Stromal cell of bone marrow (primary cell): ENCODE results near the gene ANKRD13B.

ENCODE experiments used
- DNase-seq: peaks from one replicate; pipeline ENCODE4 v3.0.0-alpha.2; 2012; ENCODE audit warnings: low read depth

Gene ANKRD13B

DNA sequence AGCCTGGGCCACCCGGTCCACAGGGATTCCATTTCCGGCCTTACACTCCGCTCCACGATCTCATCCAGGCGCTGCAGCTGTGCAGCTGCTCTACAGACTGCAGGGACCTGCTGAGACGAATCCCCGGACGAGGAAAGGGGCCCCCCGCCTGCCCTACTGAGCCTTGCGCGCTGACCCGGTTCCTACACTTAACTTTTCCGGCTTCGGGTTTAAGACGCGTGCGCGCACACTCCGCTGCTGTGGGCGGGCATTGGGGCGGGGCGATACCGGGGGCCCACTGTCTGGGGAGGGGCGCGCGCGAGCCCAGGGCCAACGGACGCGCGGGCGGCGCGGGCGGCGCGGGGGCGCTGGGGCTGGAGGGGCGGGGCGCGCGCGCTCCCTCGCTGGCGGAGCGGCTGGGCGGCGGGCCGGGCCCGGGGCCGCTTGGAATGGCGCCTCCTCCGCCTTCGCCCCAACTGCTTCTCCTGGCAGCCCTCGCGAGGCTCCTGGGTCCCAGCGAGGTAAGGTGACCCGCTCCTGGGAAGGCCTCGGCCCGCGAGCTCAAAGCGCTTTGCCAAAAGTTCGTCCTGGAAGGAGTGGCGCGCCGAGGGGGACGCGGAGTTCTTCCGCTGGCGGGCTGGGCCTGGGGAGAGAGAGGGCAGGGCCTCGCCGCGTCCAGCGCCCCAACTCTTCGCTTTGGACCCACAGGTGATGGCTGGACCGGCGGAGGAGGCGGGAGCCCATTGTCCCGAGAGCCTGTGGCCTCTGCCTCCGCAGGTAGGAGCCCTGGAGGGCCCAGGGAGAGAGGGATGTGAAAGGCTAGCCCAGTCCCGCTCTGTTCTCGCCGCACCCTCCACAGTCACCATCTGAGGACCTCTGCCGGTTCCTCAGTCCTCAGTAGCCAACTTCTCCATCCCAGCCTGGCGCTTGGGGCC is 24.3 kb upstream of the ANKRD13B start, which contains the start of gene TP53I13:
Gene TP53I13, plus strand, starts transcription at position 371 of the 914 bp plus-strand sequence. Its CDS starts 58 bp downstream, at position 429.
- no peak for DNase-seq

DNA sequence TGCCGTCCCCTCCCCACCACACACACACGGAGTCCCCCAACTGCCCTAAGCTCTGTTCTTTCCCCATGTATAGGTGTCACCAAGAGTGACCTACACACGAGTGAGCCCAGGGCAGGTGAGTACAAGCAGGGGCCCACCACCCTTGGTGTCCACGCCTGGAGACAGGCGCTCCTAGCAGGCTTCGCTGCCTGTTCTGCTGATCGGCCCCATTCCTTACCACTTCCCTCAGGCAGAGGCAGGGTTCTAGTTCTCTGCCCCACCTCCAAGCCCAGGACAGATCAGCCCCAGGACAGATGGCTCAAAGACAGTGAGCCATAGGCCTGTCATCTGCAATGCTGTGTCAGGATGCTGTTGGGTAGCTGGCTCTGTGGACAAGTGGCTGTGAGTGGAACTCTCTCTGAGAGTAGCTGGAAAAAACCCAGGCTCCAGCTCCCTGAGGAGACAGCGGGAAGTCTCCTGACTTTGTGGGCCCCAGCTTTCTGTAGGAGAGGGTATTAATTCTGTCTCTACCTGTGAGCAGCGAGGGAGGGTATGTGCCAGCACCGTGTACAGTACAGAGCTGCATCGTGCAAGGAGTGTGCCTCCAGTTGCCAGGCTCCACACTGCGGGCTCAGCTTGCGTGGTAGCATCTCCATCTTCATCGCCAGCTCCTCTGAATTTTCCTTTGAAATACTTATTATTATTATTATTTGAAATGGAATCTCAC is 23.5 kb upstream of the ANKRD13B start:
- no peak for DNase-seq

DNA sequence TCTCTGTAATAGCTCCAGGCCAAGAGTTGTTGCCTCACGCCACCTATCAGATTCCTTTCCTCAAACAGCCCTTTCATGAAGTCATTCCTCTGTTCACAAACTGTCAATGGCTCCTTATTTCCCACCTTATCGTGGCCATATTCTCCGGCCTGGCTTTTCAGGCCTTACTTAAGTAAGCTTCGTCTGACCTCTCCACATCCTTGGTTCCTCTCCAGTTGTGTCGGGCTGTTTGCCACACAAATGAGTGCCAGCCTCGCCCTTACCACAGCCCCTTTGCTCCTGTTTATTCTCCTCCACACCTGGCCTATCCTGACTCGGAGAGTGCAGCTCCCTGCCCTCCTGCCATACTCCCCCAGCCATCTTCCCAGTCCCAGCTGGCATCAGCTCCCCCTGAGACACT is 22.4 kb upstream of the ANKRD13B start:
- DNase-seq, result no peak

DNA sequence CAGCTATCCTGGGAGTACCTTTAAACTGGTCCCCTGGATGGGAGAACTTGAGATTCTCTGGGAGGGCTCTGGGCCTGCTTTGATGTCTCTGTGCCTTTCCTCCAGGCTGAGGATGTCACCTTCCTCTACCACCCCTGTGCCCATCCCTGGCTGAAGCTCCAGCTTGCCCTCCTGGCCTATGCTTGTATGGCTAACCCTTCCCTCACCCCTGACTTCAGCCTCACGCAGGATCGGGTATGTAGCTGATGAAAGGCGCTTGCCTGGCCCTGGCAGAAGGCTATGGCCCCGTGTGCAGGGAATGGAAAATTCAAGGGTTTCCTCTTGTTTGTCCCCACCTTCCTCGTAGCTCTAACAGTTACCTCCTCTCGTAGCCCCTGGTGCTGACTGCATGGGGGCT is 21.4 kb upstream of the ANKRD13B start:
- DNase-seq, result no peak

DNA sequence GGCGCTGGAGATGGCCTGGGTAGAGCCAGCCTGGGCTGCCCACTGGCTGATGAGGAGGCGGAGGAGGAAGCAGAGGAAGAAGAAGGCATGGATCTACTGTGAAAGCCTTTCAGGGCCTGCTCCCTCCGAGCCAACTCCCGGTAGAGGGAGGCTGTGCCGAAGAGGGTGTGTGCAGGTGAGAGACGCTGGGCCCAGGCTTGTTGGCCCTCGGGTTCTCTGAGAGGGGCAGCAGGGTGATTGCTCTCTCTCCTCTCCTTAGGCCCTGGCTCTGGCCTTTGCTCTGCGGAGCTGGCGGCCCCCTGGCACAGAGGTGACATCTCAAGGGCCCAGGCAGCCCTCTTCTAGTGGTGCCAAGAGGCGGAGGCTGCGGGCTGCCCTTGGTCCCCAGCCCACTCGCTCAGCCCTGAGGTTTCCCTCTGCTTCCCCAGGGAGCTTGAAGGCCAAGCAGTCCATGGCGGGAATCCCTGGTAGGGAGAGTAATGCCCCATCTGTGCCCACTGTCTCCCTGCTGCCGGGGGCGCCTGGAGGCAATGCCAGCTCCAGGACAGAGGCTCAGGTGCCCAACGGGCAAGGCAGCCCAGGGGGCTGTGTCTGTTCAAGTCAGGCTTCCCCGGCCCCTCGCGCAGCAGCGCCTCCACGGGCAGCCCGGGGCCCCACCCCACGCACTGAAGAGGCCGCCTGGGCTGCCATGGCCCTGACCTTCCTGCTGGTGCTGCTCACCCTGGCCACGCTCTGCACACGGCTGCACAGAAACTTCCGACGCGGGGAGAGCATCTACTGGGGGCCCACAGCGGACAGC is 20.9 kb upstream of the ANKRD13B start:
- DNase-seq, result no peak

DNA sequence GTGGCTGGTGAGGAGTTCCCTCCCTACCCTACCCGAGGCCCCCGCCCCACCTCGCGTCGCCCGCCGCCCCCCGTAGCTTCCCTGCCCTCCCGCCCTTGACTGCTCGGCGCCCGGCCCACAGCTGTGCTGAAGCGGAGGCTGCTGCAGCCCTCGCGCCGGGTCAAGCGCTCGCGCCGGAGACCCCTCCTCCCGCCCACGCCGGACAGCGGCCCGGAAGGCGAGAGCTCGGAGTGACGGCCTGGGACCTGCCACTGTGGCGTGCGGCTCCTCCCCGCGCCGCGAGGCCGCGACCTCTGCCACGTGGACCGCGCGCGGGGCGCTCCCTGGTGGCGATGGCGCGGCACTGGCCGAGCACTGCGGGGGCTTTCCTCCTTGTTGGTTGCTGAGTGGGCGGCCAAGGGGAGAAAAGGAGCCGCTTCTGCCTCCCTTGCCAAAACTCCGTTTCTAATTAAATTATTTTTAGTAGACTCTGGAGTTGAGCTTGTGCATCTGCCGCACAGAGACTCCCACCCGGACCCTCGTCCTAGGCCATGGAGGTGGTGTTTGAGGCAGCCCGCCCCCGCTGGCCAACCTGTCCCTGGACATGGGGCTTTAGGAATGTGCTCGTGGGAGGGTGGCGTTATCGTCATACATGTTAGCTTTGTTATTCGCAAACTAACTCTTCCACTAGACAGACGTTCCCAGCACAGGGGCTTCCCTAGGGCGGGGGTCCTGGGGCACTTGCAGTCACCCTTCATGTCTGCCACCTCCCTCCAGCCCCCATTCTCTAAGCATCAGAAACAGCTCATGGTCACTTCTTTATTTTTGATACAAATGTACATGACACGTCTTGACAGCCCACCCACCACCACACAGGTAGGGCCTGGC is 20.0 kb upstream of the ANKRD13B start:
- no peak for DNase-seq

DNA sequence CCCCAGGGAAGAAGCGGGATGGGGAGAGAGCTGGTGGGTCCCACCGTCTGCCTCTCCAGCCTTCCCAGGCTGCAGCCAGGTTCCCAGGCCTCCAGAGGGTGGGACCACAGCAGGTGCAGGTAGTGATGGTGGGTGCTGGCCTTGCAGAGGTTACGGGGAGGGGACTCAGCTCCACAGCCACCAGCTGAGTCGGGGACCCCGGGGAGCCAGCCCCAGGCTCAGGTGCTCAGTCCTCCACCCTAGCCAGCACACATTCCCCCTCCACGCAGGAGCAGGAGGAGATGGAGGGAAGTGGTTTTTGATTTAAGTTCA is 19.4 kb upstream of the ANKRD13B start:
- no peak for DNase-seq

DNA sequence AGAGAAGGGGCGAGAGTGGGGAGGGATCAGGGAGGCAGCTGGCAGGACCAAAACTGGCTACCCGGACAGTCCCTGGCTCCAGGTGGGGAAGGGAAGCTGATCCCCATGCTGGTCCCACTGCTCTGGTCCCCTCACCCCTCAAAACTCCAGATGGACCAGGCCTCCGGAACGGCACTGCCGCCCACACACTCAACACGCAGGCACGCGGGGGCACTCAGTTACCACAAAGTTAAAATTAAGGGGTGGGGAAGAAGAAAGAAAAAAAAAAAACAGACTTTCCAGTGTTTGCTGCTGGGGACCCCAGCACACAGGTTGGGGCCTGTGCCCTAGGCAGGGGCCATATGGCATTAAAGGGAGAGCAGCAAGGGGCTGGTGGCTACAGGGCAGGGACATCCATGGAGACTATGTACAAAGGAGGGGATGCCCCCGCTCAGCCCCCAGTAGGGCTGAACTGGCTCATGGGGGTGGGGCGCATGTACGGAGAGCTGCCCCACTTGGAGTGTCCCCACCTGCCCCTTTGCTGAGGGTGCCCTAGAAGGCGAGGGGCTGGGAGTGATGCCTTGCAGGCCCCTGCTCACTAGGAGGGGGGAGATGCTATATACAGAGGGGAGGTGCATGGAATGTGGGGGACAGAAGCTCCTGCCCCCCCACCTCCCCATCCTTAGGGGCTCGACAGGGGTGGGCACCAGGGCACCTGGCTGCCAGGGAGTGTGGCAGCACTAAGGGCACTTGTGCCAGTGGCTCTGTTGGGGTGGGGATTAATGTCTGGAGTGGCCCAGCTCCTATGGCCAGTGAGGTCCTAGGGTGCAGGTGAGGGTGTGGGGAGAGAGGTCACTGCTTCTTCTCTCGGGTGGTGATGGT is 18.8 kb upstream of the ANKRD13B start:
- DNase-seq, result no peak

DNA sequence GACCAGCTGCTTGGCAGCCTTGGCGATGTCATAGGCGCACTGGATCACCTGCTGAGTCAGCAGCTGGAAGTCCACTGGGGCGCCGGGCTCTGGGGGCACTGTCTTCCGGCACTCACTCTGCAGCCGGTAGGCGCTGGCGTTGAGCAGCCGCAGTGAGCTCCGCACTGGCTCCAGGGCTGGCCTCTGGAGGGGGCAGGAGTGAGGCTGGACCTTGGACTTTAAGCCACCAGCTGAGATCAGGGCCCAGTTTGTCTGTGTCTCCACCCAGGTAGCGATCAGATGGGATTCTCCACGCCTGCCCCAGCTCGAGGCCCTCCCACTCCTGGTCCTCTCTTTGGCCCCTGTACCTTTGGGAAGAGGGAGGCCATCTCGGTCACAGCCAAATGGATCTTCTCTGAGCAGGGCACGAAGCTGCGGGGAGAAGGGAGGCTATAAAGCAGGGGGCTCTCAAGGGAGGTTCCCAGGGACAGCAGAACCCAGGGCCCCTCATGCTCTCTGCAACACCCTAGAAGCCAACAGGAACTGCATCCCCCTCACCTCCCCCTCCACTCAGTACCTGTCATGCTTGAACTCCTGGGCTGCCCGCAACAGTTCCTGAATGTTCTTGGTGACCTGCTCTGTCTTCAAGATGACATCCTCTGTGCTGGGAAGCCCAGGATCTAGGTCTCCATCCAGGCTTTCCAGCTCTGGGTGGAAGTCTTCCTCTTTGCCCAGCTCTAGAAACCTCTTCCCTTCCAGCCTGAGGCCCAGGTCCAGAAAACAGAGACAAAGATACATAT is 18.0 kb upstream of the ANKRD13B start:
- DNase-seq, result no peak

DNA sequence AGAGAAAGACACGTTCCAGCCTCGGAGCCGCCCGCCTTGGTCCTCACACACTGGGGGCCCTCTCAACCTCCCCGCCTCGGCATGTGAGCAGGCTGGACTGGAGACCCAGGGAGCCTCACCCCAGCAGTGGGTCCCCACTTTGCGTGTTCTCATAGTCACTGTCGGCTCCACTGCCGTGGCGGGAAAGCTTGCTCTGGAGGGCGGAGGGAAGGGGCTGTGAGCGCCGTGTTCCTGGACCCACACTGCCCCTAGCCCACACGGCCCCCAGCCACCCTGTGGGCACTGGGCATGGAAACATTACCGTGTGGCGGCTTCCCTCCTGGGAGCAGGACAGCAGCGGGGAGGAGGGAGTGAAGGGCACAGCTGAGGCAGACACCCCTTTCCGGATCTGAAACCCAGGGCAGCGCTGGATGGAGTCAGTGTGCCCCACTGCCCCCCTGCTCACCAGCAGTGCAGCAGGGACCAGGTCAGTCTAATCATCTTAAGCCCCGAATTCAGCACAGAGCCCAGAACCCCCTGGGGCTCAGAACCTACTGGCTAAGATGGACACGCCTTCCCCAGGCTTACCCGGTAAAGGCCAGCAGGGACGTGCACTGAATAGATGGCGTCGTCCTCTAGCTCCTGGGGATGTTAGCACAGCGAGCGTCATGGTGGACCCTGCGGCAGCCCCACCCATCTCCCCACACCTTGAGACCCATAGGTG is 17.3 kb upstream of the ANKRD13B start:
- no peak for DNase-seq

DNA sequence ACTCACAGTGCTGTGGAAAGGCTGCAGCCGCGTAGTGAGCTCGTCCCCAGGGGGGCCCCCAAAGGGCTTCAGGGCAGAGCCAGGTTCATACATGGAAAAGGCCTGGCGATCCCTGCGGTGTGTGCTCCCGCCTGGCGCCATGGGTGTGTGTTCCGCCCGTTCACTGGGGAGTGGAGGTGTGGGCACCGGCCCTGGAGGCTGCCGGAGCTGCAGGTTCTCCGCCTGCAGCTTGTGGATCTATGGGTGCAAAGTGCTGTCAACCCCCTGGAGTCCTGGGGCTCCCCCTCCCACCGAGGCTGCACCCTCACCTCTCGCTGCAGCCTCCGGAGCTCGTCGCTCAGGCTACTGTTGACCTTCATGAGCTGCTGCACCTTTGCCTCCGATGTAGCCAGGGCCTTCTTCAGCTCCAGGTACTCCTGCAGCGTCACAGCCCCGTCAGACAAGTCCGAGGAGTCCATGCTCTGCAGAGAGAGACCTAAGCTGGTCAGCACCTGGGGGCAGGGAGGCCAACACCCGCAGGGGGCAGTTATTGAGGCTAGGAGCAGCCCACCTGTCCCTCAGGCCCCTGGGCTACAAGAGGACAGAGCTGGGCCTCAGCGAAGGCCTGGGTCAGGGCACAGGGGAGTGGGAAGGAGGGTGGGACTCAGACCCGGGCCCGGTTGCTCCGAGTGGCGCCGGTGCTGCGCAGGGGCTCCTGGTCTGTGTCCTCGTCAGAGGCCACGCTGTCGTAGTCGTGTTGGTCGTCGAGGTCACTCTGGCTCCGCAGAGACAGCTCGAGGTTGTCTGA is 16.5 kb upstream of the ANKRD13B start:
- no peak for DNase-seq

DNA sequence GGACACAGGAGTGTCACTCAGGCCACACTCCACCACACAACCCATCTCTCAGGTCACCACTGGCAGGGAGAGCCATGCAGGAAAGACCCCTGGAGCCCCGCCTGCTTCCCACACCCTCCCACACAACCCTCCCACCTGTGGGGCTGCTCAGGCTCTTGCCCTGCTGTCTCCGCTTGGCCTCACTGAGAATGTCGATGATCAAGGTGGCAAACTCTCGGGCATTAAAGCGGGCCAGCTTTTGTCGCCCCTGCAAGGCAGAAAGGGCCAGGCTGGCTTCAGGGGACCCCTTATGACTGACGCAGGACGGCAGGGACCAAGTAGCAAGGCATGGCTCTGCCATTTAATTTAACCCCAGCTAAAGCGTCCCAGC is 15.9 kb upstream of the ANKRD13B start:
- no peak for DNase-seq

DNA sequence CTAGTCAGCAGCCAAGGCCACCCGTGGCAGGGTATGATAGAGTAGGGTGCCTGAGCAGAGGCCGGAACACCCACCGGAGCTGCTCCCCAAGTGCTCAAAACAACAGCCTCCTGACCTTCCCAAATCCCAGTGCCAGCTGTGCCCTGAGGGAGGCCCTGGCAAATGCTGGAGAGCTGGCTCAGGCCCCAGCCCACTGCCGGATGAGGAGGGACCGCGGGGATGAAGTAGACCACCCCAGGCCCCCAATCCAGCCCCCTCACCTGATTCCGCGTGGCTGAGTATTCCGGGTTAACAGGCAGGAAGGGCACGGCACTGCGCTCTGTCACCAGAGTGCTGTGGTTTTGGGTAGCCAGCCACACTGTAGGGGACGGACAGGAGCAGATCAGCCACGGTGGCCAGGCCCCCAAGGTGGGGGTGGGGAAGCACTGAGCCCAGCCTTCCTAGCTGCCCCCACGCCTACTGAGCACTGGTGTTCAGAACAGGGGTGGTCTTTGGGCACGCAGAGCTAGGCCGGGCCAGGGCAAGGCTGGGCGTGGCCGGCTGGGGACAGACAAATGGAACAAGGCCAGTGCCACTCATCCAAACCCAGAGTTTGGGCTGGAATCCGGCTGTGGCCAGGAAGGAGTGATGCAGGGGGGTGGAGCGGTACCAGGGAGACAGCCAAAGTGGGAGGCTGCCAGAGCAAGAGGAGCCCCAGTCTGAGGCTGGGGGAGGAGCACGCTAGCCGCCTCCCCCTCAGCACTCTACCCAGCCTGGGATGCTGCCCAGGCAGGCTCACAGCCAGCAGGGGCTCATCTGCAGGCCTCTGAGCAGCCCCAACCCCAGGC is 15.3 kb upstream of the ANKRD13B start:
- DNase-seq, result no peak

DNA sequence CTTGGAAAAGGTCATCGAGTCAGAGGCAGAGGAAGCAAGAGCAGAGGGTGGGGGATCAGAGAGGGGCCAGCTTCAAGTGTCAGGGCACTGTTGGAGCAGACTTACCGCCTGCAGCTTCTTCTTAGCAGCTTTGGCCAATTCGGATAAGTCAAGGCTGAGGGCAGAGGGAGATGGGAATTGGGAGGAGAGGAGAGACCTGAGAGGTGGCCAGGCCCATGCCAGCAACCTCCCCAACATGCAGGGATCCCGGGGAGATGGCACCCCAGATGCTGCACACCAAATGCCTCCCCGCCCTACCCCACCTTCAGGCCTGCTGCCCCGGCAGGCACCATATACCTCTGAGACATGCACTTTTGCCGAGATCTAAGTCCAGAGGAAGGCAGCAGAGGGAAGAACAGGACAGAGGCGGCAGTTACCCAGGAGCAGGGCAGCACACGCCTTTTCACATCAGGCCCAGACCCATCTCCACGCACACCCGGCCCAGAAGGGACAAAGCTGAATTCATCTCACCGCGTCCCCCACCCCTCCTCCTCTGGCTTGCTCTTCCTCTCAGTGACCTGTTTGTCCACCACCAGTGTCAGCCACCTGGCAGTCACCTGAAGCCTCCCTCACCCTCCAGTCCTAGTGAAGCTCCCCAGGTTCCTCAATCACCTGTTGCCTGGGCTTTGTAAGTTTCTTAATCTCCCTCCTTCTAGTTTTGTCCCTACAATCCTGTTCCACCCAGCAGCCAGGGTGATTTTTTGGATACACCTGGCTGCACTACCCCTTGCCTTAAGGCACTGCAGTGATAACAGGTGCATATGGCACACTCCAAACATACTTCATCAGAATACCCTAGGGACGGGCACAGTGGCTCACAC is 14.1 kb upstream of the ANKRD13B start:
- DNase-seq, result no peak

DNA sequence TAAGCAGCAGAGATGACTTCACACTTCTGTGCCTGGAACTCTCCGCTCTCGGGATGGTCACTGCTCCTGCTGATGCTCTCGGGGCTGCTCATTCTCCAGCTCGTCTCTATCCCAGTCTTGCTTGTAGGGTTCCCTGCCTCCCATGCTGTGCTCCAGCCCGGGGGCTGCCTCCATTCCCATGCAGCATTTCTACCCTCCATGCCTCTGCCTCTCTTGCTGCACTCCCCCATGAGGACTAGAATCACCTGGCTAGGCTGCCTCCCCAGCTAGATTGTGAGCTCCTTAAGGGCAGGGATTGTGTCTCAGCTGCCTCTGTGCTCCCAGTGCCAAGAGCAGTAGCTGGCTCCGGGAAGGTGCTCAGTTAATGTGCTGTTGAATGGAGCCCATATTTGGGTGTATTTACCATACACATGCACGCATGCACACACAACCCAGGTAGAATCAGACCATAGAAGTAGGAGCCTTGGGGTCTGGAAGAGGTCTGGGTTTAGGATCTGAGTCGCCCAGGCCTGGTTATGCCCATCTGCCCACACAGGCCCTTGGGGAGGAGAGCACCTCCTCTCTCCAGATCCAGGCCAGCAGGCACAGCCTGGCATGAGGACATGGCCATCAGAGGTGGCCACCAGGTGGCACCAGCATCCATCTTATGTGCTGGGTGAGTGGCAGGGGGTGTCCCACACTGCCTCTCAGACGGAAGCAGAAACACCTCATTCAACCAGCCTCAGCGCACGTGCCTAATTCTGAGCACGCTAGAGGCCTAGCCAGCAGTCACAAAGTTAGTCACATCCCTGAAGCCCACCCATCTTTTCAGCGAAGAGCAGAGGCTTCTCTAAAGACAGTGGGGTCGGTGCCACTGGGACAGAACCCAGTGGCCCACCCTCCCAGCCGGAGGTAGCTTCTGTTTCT is 12.8 kb upstream of the ANKRD13B start:
- DNase-seq, result peak; percentile 55
